ENCODE data around the gene SYCE3.
A peak's percentile ranks its signal among the peaks of the same experiment; 100 is the strongest.

The SYCE3 gene

GRCh38 chr22:50529897-50530579 lies 32.7 kb downstream of the SYCE3 start, which contains the start of gene TYMP:
Gene TYMP, minus strand, starts transcription at chr22:50530012. Its CDS starts 303 bp downstream, at chr22:50529709.
- H2AK5ac ChIP-seq (ENCODE audit: low read length): peak within 1 kb of the TSS; percentile 80
- H2AFZ ChIP-seq (ENCODE audit: insufficient read depth, low read length, poor library complexity): peak within 1 kb of the TSS; percentile 67
- peak within 1 kb of the TSS; percentile 55 for H3K4me3 ChIP-seq (ENCODE audit: low read depth, low read length)
- H3K18ac ChIP-seq (ENCODE audit: low read length): peak within 1 kb of the TSS; percentile 89
- WGBS (ENCODE audit: extremely low coverage, insufficient coverage, insufficient read length): no CpG with 5 or more reads among the region's 92 CpGs
- H3K4me1 ChIP-seq (ENCODE audit: control insufficient read depth in 1 of 2, insufficient read depth in 2 of 2, low read length in 2 of 2): peaks cover 27 to 50% of the 10 kb centered on the region in 2 experiments
- H3K27ac ChIP-seq (ENCODE audit: low read depth, low read length): peak within 1 kb of the TSS; percentile 80
- H3K9ac ChIP-seq (ENCODE audit: low read length): peak within 1 kb of the TSS; percentile 44
- H4K12ac ChIP-seq (ENCODE audit: low read depth, low read length): peak within 1 kb of the TSS; percentile 57
- peaks cover 55% of the 10 kb centered on the region for H3K79me1 ChIP-seq (ENCODE audit: low read length)
- peaks cover 26% of the 10 kb centered on the region for H3K79me2 ChIP-seq (ENCODE audit: control insufficient read depth, insufficient read depth, low read length, poor library complexity)
- H3K4me2 ChIP-seq (ENCODE audit: low read length): peak within 1 kb of the TSS; percentile 84
- H2BK12ac ChIP-seq (ENCODE audit: low read length): peak within 1 kb of the TSS; percentile 63
- H3K14ac ChIP-seq (ENCODE audit: low read length): peak within 1 kb of the TSS; percentile 81
- H3K9me3 ChIP-seq (ENCODE audit: insufficient read depth, low read depth, low read length): no peaks in the 10 kb centered on the region
- H3K27me3 ChIP-seq (ENCODE audit: insufficient read depth, low read length): no peaks in the 10 kb centered on the region
- H2BK5ac ChIP-seq (ENCODE audit: low read depth, low read length, poor library complexity): peak within 1 kb of the TSS; percentile 65
- H3K23ac ChIP-seq (ENCODE audit: low read length): no peak within 1 kb of the TSS
- peak within 1 kb of the TSS; percentile 67 for H3K4ac ChIP-seq (ENCODE audit: low read depth, low read length)
- DNase-seq: peak; percentile 86 to 92
- H2BK120ac ChIP-seq (ENCODE audit: insufficient read depth, low read length, poor library complexity): peak within 1 kb of the TSS; percentile 73
- peak within 1 kb of the TSS; percentile 98 for H4K91ac ChIP-seq (ENCODE audit: low read depth, low read length)
- H3K36me3 ChIP-seq (ENCODE audit: control insufficient read depth in 1 of 2, insufficient read depth in 2 of 2, low read length in 2 of 2): no peaks in the 10 kb centered on the region
- H4K8ac ChIP-seq (ENCODE audit: low read depth, low read length): peak within 1 kb of the TSS; percentile 92

GRCh38 chr22:50529416-50529896 lies 33.3 kb downstream of the SYCE3 start:
- Histone ChIP-seq H3K27ac (ENCODE audit: low read depth, low read length) (no peak overlapping the region), H3K18ac (ENCODE audit: low read length) (peak overlapping the region; percentile 41)
- peak in 1 of 2 donors; percentile 47 for DNase-seq

GRCh38 chr22:50528682-50529415 lies 33.9 kb downstream of the SYCE3 start:
- no peak overlapping the region for H3K23ac ChIP-seq (ENCODE audit: low read length)
- H4K91ac ChIP-seq (ENCODE audit: low read depth, low read length): peak overlapping the region; percentile 98
- H3K4ac ChIP-seq (ENCODE audit: low read depth, low read length): no peak overlapping the region
- H3K4me1 ChIP-seq (ENCODE audit: control insufficient read depth in 1 of 2, insufficient read depth in 2 of 2, low read length in 2 of 2): peaks cover 31 to 55% of the 10 kb centered on the region in 2 experiments
- no peak overlapping the region for H2AK5ac ChIP-seq (ENCODE audit: low read length)
- H2AFZ ChIP-seq (ENCODE audit: insufficient read depth, low read length, poor library complexity): no peak overlapping the region
- H4K12ac ChIP-seq (ENCODE audit: low read depth, low read length): no peak overlapping the region
- no peak overlapping the region for H2BK12ac ChIP-seq (ENCODE audit: low read length)
- no peaks in the 10 kb centered on the region for H3K9me3 ChIP-seq (ENCODE audit: insufficient read depth, low read depth, low read length)
- H3K9ac ChIP-seq (ENCODE audit: low read length): no peak overlapping the region
- H3K4me3 ChIP-seq (ENCODE audit: low read depth, low read length): no peak overlapping the region
- H3K79me2 ChIP-seq (ENCODE audit: control insufficient read depth, insufficient read depth, low read length, poor library complexity): peaks cover 33% of the 10 kb centered on the region
- H4K8ac ChIP-seq (ENCODE audit: low read depth, low read length): peak overlapping the region; percentile 9
- no peaks in the 10 kb centered on the region for H3K27me3 ChIP-seq (ENCODE audit: insufficient read depth, low read length)
- H3K79me1 ChIP-seq (ENCODE audit: low read length): peaks cover 53% of the 10 kb centered on the region
- H3K27ac ChIP-seq (ENCODE audit: low read depth, low read length): no peak overlapping the region
- peak overlapping the region; percentile 2 for H3K18ac ChIP-seq (ENCODE audit: low read length)
- DNase-seq: peak; percentile 76 to 83
- no peak overlapping the region for H3K4me2 ChIP-seq (ENCODE audit: low read length)
- H2BK5ac ChIP-seq (ENCODE audit: low read depth, low read length, poor library complexity): no peak overlapping the region
- H3K36me3 ChIP-seq (ENCODE audit: control insufficient read depth in 1 of 2, insufficient read depth in 2 of 2, low read length in 2 of 2): peaks cover 5 to 7% of the 10 kb centered on the region in 2 experiments
- WGBS (ENCODE audit: extremely low coverage, insufficient coverage, insufficient read length): no CpG with 5 or more reads among the region's 15 CpGs
- no peak overlapping the region for H2BK120ac ChIP-seq (ENCODE audit: insufficient read depth, low read length, poor library complexity)
- H3K14ac ChIP-seq (ENCODE audit: low read length): peak overlapping the region; percentile 3

More at GRCh38 chr22:50529416-50529896, 33.3 kb downstream of the SYCE3 start:
- peaks cover 55% of the 10 kb centered on the region for H3K79me1 ChIP-seq (ENCODE audit: low read length)
- peak overlapping the region; percentile 98 for H4K91ac ChIP-seq (ENCODE audit: low read depth, low read length)
- H4K12ac ChIP-seq (ENCODE audit: low read depth, low read length): peak overlapping the region; percentile 56
- H4K8ac ChIP-seq (ENCODE audit: low read depth, low read length): peak overlapping the region; percentile 75
- H3K36me3 ChIP-seq (ENCODE audit: control insufficient read depth in 1 of 2, insufficient read depth in 2 of 2, low read length in 2 of 2): peaks cover 1 to 2% of the 10 kb centered on the region in 2 experiments
- H3K4me3 ChIP-seq (ENCODE audit: low read depth, low read length): peak overlapping the region; percentile 55
- H3K14ac ChIP-seq (ENCODE audit: low read length): peak overlapping the region; percentile 81
- H3K9me3 ChIP-seq (ENCODE audit: insufficient read depth, low read depth, low read length): no peaks in the 10 kb centered on the region
- peaks cover 27 to 51% of the 10 kb centered on the region in 2 experiments for H3K4me1 ChIP-seq (ENCODE audit: control insufficient read depth in 1 of 2, insufficient read depth in 2 of 2, low read length in 2 of 2)
- H2BK120ac ChIP-seq (ENCODE audit: insufficient read depth, low read length, poor library complexity): peak overlapping the region; percentile 73
- H3K4me2 ChIP-seq (ENCODE audit: low read length): peak overlapping the region; percentile 84
- no peaks in the 10 kb centered on the region for H3K27me3 ChIP-seq (ENCODE audit: insufficient read depth, low read length)
- H3K79me2 ChIP-seq (ENCODE audit: control insufficient read depth, insufficient read depth, low read length, poor library complexity): peaks cover 31% of the 10 kb centered on the region
- peak overlapping the region; percentile 20 for H2BK5ac ChIP-seq (ENCODE audit: low read depth, low read length, poor library complexity)
- peak overlapping the region; percentile 67 for H3K4ac ChIP-seq (ENCODE audit: low read depth, low read length)
- H2BK12ac ChIP-seq (ENCODE audit: low read length): peak overlapping the region; percentile 54
- H3K9ac ChIP-seq (ENCODE audit: low read length): no peak overlapping the region
- H2AK5ac ChIP-seq (ENCODE audit: low read length): peak overlapping the region; percentile 70
- peak overlapping the region; percentile 9 for H2AFZ ChIP-seq (ENCODE audit: insufficient read depth, low read length, poor library complexity)
- WGBS (ENCODE audit: extremely low coverage, insufficient coverage, insufficient read length): no CpG with 5 or more reads among the region's 50 CpGs
- no peak overlapping the region for H3K23ac ChIP-seq (ENCODE audit: low read length)

DNA sequence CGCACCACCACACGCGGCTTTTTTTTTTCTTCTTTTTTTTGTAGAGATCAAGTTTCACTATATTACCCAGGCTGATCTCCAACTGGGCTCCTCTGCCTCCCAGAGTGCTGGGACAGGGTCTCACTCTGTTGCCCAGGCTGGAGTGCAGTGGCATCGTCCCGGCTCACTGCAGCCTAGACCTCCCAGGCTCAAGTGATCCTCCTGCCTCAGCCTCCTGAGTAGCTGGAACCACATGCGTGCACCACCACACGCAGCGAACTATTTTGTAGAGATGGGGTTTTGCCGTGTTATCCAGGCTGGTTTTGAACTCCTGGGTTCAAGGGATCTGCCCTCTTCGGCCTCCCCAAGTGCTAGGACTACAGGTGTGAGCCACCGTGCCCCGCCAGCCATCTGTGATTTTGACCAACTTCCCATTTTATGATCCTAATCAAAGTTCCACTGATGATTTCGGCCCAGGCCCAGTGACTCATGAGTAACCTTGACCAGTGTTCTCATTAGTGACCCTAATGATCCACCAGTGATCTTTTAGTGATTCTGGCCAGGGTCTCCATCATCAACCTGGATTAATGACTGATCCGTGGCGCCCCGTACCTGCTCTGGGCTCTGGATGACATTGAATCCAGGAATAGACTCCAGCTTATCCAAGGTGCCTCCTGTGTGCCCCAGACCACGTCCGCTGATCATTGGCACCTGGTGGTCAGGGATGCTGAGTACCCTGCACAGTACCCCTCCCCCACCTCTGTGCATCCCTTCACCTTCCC lies 34.6 kb downstream of the SYCE3 start:
- no peak overlapping the region for H3K23ac ChIP-seq (ENCODE audit: low read length)
- H2BK5ac ChIP-seq (ENCODE audit: low read depth, low read length, poor library complexity): no peak overlapping the region
- no peak overlapping the region for H2BK120ac ChIP-seq (ENCODE audit: insufficient read depth, low read length, poor library complexity)
- H3K4me1 ChIP-seq (ENCODE audit: control insufficient read depth in 1 of 2, insufficient read depth in 2 of 2, low read length in 2 of 2): peaks cover 35 to 58% of the 10 kb centered on the region in 2 experiments
- H3K27ac ChIP-seq (ENCODE audit: low read depth, low read length): no peak overlapping the region
- H3K36me3 ChIP-seq (ENCODE audit: control insufficient read depth in 1 of 2, insufficient read depth in 2 of 2, low read length in 2 of 2): peaks cover 13 to 15% of the 10 kb centered on the region in 2 experiments
- H3K18ac ChIP-seq (ENCODE audit: low read length): no peak overlapping the region
- WGBS (ENCODE audit: extremely low coverage, insufficient coverage, insufficient read length): no CpG with 5 or more reads among the region's 18 CpGs
- H3K4me3 ChIP-seq (ENCODE audit: low read depth, low read length): no peak overlapping the region
- H2AK5ac ChIP-seq (ENCODE audit: low read length): no peak overlapping the region
- H3K9ac ChIP-seq (ENCODE audit: low read length): no peak overlapping the region
- no peak for DNase-seq
- H3K14ac ChIP-seq (ENCODE audit: low read length): no peak overlapping the region
- H3K4ac ChIP-seq (ENCODE audit: low read depth, low read length): no peak overlapping the region
- no peaks in the 10 kb centered on the region for H3K27me3 ChIP-seq (ENCODE audit: insufficient read depth, low read length)
- H3K79me2 ChIP-seq (ENCODE audit: control insufficient read depth, insufficient read depth, low read length, poor library complexity): peaks cover 33% of the 10 kb centered on the region
- H2AFZ ChIP-seq (ENCODE audit: insufficient read depth, low read length, poor library complexity): no peak overlapping the region
- H2BK12ac ChIP-seq (ENCODE audit: low read length): no peak overlapping the region
- no peak overlapping the region for H4K91ac ChIP-seq (ENCODE audit: low read depth, low read length)
- no peaks in the 10 kb centered on the region for H3K9me3 ChIP-seq (ENCODE audit: insufficient read depth, low read depth, low read length)
- no peak overlapping the region for H4K8ac ChIP-seq (ENCODE audit: low read depth, low read length)
- peaks cover 49% of the 10 kb centered on the region for H3K79me1 ChIP-seq (ENCODE audit: low read length)
- no peak overlapping the region for H4K12ac ChIP-seq (ENCODE audit: low read depth, low read length)
- H3K4me2 ChIP-seq (ENCODE audit: low read length): no peak overlapping the region

All from trophoblast cell (in vitro differentiated cells and primary cell).